ENCODE results near the gene PTPA.
A peak's percentile ranks its signal among the peaks of the same experiment; 100 is the strongest.
"Not testable (repeated sequence)": the region's sequence is repeated elsewhere in the genome, so short reads cannot be mapped to it uniquely, and the experiment has no call there.

Gene PTPA

DNA sequence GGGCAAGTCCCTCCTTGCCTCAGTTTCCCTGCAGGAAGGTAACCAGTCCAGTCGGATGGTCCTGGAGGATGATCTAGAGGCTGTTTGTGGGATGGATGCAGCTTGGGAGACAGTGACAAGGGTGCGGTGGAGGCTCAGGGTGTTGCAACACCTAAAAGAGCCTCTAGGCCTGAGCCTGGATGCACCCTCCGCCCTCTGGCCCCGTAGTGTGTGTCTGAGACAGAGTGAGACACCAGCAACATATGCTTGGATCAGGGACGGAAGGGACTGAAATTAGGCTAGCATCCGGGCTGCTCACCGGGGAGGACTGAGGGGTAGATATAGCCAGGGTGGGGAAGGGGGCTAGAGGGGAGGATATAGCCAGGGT, 1.7 kb upstream of the PTPA start:
- DNase-seq (ENCODE audit: low read depth): no peak

DNA sequence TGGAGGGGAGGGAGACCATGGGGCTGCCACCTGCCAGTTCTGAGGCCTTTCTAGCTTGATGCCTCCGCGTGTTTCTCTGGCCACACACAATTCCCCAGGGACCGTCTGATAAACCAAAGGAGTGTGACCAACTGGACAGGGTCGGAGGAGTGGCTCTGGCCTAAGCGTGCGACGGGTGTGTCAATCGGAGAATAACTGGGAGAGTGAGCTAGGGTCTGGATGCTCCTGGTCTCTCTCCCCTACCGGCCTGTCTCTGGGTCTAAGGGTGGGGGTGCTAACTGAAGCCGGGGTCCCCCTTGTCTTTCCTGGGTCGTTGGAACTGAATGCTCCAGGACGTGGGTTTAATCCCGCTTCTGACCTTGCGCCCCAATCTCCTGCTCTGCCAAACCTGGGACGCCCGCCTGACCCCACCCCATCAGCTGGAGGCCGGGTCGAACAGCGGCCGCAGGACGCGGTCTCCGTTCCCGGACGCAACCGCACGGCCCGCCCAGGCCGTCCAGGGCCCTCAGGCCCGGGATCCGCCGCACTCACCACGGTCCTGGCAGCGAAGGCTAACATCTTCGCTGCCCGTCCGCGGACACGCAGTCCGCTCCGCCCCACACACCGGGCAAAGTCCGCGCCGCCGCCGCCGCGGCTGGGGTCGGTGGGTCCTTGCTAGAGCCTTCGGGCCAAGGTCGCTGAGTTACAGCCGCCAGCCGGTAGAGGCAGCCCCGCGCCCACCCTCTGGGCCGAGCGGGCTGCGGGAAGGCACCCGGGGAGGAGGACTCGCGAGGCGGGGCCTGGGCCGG, 1.1 kb upstream of the PTPA start:
- DNase-seq (ENCODE audit: low read depth): no peak

DNA sequence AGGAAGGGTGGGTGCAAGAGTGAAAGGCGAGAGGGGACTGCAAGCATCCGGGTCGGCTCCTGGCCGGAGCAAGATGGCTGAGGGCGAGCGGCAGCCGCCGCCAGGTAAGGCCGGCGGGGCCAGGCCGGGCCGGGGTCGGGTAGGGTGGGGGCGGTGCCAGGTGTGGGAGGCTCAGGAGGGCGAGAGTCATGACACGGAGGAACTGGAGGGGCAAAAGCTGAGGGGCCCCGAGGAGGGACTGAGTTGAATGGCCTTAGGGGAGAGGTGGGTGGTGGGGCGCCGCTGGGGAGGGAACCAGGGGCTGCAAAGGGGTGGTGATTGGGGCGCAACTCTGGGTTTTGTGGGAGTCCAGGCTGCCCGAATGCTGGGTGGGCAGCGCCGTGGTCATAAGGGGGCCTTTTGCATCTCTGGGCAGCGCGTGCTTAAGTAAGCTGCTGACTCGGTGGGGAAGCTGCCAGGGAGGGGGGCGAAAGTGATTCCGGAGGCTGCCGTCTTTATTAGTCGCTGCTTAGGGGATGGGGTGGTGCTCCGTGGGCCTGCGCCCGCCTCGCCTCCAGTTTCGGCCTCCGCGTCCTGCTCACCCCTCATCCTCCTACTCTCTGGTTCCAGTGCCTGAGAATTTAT, 425 bp downstream of the PTPA start:
- DNase-seq (ENCODE audit: low read depth): peak; percentile 18

DNA sequence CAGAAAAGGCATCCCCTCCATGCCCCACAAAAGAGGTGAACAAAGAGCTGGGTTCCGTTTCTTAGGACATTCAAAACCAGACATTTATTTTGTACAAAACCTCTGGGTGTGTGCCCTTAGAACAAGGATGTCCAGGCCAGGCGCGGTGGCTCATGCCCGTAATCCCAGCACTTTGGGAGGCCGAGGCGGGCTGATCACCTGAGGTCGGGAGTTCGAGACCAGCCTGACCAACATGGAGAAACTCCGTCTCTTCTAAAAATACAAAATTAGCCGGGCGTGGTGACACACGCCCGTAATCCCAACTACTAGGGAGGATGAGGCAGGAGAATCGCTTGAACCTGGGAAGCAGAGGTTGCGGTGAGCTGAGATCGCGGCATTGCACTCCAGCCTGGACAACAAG, 1.3 kb downstream of the PTPA start:
- DNase-seq (ENCODE audit: low read depth): not testable (repeated sequence)

DNA sequence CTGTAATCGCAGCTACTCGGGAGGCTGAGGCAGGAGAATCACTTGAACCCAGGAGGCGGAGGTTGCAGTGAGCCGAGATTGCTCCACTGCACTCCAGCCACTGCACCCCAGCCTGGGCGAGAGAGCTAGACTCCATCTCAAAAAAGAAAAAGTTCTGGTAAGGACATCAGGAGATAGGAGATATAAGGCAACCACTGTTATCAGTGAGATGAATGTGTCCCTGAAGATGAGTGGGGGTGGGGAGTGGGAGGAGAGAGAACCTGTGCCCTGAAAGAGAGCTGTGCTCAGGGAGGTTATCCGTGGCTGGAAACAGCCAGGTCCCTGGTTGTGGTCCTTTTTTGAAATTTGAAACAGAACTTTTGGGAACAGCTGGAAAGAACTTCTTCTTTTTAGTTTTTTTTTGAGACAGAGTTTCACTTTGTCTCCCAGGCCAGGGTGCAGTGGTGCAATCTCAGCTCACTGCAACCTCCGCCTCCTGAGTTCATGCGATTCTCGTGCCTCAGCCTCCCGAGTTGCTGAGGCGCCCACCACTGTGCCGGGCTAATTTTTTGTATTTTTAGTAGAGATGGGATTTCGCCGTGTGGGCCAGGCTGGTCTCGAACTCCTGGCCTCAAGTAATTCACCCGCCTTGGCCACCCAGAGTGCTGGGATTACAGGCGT, 2.6 kb downstream of the PTPA start:
- DNase-seq (ENCODE audit: low read depth): no peak

DNA sequence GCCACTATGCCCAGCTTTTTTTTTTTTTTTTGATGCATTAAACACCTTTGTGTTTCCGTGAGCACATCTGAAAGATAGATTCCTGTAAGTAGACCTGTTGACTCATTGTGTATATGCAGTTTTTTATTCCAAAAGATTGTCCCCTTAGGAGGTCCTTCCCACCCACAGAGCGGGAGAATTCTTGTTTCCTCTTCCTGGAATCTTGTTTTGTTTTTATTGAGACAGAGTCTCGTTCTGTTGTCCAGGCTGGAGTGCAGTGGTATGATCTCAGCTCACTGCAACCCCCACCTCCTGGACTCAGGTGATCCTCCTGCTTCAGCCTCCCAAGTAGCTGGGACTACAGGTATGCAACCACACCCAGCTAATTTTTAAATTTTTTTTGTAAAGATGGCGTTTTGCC, 7.6 kb downstream of the PTPA start:
- no peak for DNase-seq (ENCODE audit: low read depth)

DNA sequence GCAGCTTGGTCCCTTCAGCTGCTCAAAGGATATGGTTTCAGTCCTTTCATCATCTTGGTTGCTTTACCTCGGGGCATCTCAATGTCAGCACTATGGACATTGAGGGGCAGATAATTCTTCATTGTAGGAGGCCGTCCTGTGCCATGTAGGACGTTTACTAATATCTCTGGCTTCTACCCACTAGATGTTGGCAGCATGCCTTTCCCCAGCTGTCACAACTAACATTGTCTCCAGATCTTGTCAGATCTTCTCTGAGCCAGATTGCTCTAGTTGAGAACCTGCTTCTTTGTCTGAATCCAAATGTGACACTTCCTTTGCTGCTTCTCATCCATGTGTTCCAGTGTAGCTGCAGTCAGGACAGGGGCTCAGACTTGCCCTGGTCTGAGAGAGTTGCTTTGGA, 10.3 kb downstream of the PTPA start:
- no peak for DNase-seq (ENCODE audit: low read depth)

DNA sequence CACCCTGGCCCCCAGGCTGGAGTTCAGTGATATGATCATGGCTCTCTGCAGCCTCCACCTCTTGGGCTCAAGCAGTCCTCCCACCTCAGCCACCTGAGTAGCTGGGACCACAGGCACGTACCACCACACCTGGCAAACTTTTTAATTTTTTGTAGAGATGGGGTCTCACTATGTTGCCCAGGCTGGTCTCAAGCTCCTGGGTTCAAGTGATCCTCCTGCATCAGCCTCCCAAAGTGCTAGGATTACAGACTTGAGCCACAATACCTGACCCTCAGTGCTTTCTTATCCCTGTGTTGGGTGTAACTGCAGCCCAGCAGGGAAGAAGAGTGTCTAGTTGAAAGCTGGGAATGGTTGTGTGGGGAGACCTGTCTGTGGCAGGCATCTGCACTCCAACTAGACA, 10.9 kb downstream of the PTPA start:
- DNase-seq (ENCODE audit: low read depth): no peak

DNA sequence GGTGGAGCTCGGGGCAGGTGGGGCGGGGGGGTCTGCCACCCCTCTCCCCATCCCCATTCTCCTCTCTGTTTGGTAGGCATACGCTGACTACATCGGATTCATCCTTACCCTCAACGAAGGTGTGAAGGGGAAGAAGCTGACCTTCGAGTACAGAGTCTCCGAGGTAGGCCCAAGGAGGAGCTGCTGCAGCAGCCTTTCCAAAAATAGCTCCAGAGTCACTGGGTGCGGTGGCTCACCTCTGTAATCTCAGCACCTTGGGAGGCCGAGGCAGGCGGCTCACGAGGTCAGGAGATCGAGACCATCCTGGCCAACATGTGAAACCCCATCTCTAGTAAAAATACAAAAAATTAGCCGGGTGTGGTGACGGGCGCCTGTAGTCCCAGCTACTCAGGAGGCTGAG, 11.8 kb downstream of the PTPA start:
- not testable (repeated sequence) for DNase-seq (ENCODE audit: low read depth)

DNA sequence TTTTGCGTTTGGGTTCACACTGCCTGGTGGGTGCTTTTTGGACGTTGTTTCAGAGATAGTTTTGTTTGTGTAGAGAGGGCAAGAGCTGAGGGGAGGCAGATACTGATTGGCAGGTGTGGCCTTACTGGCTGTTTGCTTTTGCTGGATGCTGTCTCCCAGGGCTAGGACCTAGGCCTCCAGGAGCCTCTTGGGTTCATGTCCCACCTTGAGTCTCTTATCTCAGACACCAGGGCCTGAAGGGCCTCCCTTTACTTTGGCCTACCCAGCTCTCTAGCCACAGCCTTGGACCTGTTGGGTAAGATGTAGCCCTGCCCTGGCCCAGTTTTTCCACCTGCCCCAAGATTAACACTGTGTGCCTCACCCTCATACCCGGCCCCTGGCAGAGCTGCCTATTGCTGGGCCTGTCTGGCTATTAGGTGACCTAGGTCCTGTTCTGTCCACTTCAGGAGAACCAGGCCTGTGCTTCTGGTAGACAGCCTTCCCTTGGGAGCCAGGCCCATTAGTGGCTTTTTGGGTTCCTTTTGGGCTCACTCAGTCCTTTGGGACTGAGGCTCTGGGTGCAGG, 13.4 kb downstream of the PTPA start:
- DNase-seq (ENCODE audit: low read depth): no peak

DNA sequence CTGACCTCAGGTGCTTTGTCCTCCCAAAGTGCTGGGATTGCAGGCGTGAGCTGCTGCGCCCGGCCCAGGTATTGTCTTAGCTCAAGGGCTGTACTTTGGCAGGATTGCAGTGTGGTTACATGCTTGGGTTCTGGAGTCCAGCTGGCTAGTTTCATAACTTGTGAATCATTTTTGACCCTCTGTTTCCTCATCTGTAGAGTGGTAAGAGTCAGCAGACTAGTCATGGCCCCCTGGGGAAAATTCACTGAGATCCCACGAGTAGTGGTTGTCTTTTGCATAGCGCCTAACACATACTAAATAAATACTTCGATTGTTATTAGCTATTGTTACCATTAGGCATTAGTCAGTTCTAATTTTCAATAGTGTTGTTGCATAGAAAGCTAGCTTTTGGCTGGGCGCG, 14.3 kb downstream of the PTPA start:
- DNase-seq (ENCODE audit: low read depth): no peak

DNA sequence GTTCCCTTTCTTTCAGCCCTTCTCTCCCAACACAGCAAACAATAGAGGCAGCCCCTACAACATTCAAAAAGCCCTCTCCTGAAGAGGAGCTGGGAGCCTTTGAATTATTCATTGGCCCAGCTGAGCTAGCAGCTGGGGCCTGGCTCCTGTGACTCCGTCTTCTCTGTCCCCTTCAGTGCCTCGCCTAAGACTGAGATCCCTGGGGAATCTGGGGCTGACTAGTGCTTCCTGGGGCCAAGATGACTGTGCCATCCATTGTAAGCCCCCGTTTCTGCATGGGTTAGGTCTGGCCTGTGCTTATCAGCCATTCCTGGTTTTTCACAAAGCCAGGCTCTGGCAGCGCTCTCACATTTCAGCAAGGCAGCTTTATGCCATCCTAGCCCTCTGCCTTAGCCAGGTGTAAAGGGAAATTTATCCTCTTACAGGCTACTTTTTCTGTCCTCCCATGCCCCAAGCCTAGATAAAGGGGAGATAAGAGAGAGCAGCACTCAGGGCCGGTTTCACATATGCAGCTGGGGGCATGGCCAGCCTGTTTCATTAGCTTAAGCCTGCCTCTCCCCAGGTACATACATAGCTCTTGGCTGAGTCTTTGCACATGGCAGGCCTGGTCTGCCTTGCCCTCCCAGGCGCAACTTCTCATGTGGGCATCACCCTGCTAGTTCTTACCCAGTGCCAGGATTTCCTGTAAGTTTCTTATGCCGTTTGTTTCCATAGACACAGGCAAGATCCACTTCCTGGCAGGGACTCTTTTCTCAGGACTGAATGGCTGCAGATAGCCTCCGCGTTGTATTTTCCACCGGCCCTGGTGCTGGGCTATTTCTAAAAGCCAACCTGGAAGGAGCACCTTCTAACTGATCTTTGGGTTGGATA, 15.8 kb downstream of the PTPA start:
- no peak for DNase-seq (ENCODE audit: low read depth)

DNA sequence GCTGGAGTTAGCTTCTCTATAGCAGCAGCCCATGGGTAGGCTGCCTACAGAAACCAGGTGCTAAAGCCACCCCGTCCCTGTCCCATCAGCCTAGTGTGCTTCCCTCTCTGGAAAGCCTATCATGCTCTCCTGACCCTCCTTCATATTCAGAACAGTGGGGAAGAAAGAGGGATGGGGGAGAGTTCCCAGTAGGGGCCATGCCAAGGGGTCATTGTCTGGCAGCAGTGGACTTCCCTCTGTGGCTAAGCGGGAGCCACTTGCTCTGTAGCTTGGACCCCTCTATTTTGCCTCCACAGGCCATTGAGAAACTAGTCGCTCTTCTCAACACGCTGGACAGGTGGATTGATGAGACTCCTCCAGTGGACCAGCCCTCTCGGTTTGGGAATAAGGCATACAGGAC, 17.5 kb downstream of the PTPA start:
- no peak for DNase-seq (ENCODE audit: low read depth)

DNA sequence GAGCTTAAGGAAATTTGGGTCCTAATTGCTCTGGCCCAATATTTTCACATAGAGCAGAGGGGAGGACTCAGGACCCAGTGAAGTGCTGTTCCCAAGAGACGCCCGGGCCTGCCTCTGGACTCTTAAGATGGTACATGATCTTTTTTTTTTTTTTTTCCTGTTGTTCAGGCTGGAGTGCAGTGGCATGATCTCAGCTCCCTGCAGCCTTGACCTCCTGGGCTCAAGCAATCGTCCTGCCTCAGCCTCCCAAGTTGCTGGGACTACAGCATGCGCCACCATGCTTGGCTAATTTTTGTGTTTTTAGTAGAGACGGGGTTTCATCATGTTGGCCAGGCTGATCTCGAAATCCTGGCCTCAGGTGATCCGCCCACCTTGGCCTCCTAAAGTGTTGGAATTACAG, 19.1 kb downstream of the PTPA start:
- DNase-seq (ENCODE audit: low read depth): not testable (repeated sequence)

DNA sequence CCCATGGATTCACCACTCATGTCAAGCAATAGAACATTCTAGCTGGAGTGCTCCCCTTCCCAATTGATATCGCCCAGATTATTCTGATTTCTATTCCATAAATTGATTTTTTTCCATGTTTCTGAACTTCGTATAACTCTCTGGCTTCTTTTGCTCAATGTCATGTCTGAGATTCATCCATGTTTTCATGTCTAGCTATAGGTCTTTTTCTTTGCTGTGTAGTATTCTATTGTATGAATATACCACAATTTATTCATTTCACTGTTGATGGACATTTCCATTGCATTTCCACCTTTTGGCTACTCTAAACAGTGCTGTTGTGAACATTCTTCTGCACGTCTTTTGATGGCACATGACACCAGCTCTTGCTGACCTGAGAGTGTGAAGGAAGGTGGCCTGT, 19.6 kb downstream of the PTPA start:
- DNase-seq (ENCODE audit: low read depth): no peak

DNA sequence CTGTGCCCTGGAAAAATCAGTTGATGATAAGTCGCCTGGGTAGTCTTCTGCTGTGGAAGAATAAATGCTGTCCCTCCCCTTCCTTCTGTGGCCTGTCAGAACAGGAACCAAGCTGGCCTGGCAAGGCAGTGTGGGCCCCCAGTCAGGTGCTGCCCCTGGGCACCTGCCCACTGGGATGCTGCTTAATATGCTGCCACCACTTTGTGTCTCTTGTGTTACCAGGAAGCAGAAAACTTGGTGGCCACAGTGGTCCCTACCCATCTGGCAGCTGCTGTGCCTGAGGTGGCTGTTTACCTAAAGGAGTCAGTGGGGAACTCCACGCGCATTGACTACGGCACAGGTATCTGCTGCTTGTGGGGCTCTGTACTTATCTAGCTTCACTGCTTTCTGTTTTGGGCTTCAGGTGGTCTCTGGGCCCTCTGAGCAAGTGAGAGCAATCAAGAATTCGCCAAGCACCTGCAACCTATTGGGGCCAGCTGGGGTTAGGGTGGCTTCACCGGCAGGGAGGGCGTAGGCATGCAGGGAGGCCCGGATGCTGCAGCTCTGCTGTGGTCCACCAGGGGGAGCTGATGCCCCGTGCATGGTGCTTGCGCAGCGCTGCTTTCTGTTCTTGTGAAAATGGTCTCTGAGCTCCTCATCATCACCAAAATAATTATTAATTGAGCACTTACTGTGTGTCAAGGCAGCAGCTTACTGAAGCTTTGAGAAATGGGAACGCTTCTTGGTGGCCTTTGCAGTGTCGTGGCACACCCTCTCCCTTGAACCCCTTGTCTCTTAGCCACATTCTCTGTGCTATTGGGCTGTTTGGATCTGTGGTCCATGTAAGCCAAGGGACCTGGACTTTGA, 20.3 kb downstream of the PTPA start:
- DNase-seq (ENCODE audit: low read depth): peak; percentile 78

DNA sequence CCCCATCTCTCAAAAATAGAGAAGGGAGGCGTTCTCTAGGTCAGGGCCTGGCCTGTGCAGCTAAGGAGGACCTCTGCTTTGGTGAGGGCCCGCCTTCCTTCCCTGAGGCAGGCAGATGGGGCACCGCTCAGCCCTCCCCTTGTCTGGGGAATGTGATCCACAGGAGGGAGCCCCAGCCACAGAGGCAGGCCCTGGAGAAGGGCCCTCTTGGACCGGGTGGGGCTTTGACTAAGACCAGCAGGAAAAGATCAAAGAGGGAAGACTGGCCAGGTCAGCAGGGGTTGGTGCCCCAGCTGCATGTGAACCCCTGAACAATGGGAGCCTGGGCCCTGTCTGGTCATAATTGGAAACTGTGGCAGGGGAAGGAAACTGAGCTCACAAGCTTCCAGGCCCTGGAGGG, 21.9 kb downstream of the PTPA start:
- DNase-seq (ENCODE audit: low read depth): no peak

DNA sequence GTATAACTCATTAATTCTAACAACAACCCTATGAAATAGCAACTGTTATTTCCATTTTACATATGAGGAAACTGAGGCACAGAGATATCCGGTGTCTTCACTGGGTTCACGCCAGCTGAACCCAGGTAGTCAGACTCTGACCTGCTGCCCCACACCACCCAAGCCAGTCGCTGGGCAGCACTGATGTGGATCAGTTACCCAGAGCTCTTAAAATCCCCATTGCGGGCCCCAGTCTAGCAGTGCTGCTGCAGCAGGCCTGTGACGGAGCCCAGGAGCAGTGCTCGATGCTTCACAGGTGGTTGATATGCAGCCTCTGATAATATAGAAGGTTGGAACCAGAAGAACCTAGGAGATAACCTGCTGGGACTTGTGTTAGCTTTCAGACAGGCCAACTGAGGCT, 24.3 kb downstream of the PTPA start:
- no peak for DNase-seq (ENCODE audit: low read depth)

DNA sequence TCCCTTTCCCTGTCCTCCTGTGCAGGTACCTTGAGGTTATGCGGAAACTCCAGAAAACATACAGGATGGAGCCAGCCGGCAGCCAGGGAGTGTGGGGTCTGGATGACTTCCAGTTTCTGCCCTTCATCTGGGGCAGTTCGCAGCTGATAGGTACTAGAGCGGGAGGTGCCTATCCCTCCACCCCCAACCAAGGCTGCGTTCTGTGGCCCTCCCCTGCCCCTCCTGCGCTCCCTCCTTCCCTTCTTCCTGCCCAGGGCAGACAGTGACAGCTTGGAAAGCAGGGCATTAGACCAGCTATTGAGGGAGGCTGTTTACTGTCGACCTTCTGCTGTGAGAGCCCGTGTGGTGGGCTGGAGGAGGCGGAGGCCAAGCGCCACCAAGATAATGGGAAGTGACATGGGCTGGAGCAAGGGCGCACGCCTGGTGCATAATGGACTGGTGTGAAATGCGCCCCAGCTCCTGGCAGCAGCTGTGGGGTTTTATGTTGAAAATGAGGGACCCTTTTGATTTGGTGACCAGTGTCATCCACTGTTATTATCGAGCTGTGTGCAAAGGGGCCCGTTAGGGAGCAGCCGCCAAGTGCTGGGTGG, 25.3 kb downstream of the PTPA start:
- DNase-seq (ENCODE audit: low read depth): no peak

DNA sequence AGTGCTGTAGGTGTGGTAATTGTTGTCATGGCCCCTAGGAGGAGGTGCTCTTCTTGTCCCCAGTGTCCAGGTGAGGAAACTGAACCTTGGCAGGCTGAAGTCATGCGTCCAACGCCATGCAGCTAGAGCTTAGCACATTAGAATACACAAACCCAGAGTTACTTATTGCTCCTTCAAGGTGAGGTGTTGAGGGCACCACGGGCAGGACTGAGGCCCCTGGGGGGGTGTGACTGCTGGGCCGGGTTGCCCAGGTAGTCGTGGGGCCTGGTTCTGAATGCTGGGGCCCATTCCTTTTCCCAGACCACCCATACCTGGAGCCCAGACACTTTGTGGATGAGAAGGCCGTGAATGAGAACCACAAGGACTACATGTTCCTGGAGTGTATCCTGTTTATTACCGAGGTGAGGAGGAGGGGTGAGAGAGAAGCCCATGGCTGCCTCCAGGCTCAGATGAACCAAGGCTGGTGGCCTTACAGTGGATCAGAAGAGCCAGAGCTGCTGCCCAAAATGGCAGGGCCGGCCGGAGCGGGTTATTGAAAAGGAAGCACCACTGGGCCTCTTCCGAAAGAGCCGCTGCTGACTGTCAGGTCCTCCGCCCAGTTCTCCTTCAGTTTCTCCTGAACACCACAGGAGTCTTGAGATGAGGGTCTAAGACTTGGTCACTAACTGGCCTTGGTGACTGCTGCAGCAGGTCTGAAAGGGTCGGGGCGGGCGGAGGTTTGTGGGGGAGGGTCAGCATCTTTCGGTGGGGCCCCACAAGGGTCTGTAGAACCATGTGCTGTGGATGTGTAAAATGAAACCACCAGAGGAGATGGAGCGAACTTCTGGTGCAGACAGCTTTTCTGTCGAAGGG, 26.3 kb downstream of the PTPA start:
- no peak for DNase-seq (ENCODE audit: low read depth)
